ENCODE results near the gene TULP3.
A peak's percentile ranks its signal among the peaks of the same experiment; 100 is the strongest.

Gene TULP3, protein sequence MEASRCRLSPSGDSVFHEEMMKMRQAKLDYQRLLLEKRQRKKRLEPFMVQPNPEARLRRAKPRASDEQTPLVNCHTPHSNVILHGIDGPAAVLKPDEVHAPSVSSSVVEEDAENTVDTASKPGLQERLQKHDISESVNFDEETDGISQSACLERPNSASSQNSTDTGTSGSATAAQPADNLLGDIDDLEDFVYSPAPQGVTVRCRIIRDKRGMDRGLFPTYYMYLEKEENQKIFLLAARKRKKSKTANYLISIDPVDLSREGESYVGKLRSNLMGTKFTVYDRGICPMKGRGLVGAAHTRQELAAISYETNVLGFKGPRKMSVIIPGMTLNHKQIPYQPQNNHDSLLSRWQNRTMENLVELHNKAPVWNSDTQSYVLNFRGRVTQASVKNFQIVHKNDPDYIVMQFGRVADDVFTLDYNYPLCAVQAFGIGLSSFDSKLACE

GRCh38 chr12:2890388-2891239, at the start of gene TULP3:
Gene TULP3 (plus strand): TSS chr12:2890891. CDS start chr12:2890948, 57 bp downstream.
- peak within 1 kb of the TSS; percentile 93 for H3K4me3 Mint-ChIP-seq
- H3K27me3 Mint-ChIP-seq (ENCODE audit: low read depth), result peaks cover 4% of the 10 kb centered on the region
- no peaks in the 10 kb centered on the region for H3K9me3 Mint-ChIP-seq
- peak within 1 kb of the TSS; percentile 95 for H3K27ac Mint-ChIP-seq
- peaks cover 27% of the 10 kb centered on the region for H3K36me3 Mint-ChIP-seq (ENCODE audit: low read depth)
- peaks cover 18% of the 10 kb centered on the region for H3K4me1 Mint-ChIP-seq (ENCODE audit: low read depth)
- DNase-seq (ENCODE audit: low spot score), result peak; percentile 96

- Mint-ChIP-seq H3K9me3 (no peaks in the 10 kb centered on the region), H3K4me3 (no peak overlapping the region), H3K4me1 (ENCODE audit: low read depth) (no peaks in the 10 kb centered on the region), H3K27ac (no peak overlapping the region), H3K27me3 (ENCODE audit: low read depth) (no peaks in the 10 kb centered on the region), H3K36me3 (ENCODE audit: low read depth) (peaks cover 8% of the 10 kb centered on the region)
- no peak for DNase-seq (ENCODE audit: low spot score)
These were observed 49.5 kb upstream of the TULP3 start for GRCh38 chr12:2841056-2841650.

GRCh38 chr12:2842948-2843347, 47.7 kb upstream of the TULP3 start:
- H3K4me3 Mint-ChIP-seq, result no peak overlapping the region
- peaks cover 10% of the 10 kb centered on the region for H3K36me3 Mint-ChIP-seq (ENCODE audit: low read depth)
- H3K27me3 Mint-ChIP-seq (ENCODE audit: low read depth), result no peaks in the 10 kb centered on the region
- no peak overlapping the region for H3K27ac Mint-ChIP-seq
- no peaks in the 10 kb centered on the region for H3K9me3 Mint-ChIP-seq
- DNase-seq (ENCODE audit: low spot score), result no peak
- H3K4me1 Mint-ChIP-seq (ENCODE audit: low read depth), result no peaks in the 10 kb centered on the region

DNA sequence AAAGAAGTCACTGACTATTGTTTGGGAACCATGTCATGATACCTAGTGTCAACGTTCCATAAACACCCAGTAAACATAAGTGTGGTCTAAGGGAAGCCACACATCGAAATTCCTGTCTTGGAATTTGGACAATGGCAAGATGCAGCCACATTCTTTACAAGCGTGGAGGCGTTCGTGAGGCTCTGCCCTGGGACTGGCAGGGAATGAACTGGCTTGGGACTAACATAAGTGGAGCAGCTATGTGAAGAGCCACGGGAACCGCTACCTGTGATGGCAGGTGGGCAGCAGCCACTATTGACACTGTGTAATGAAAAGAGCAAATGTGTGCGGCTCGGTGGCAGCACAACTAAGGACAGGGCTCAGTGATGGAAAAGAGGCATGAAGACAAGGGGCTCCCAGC, 45.9 kb upstream of the TULP3 start:
- Mint-ChIP-seq H3K36me3 (ENCODE audit: low read depth) (peaks cover 2% of the 10 kb centered on the region), H3K4me3 (no peak overlapping the region), H3K9me3 (no peaks in the 10 kb centered on the region), H3K4me1 (ENCODE audit: low read depth) (no peaks in the 10 kb centered on the region), H3K27me3 (ENCODE audit: low read depth) (no peaks in the 10 kb centered on the region), H3K27ac (no peak overlapping the region)
- DNase-seq (ENCODE audit: low spot score), result no peak

DNA sequence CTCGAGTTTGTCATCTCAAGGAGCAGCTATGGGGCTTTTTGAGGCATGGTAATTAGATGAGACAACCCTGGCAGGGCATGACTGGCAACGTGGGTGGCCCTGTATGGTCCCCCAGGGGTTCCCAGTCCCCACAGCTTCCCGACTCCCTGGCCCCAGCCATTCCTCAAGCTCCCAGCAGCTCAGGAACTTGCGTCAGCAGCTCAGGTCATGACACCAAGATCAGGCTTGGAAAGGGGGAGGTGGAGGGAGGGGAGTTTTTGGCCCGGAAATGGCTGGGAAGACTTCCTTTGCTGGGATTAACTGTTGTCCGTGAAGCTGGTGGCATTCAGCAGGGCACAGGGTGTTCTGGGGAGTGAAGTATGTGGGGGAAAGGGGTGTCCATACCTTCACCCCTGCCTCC, 45.4 kb upstream of the TULP3 start:
- H3K9me3 Mint-ChIP-seq, result no peaks in the 10 kb centered on the region
- peaks cover 2% of the 10 kb centered on the region for H3K36me3 Mint-ChIP-seq (ENCODE audit: low read depth)
- H3K4me3 Mint-ChIP-seq, result no peak overlapping the region
- H3K27me3 Mint-ChIP-seq (ENCODE audit: low read depth), result no peaks in the 10 kb centered on the region
- DNase-seq (ENCODE audit: low spot score), result no peak
- H3K4me1 Mint-ChIP-seq (ENCODE audit: low read depth), result no peaks in the 10 kb centered on the region
- H3K27ac Mint-ChIP-seq, result no peak overlapping the region

- Mint-ChIP-seq H3K4me3 (no peak overlapping the region), H3K27ac (no peak overlapping the region), H3K36me3 (ENCODE audit: low read depth) (peaks cover 2% of the 10 kb centered on the region), H3K27me3 (ENCODE audit: low read depth) (no peaks in the 10 kb centered on the region), H3K4me1 (ENCODE audit: low read depth) (no peaks in the 10 kb centered on the region), H3K9me3 (no peaks in the 10 kb centered on the region)
- DNase-seq (ENCODE audit: low spot score), result no peak
These were observed 38.8 kb upstream of the TULP3 start for GRCh38 chr12:2851931-2852330.

DNA sequence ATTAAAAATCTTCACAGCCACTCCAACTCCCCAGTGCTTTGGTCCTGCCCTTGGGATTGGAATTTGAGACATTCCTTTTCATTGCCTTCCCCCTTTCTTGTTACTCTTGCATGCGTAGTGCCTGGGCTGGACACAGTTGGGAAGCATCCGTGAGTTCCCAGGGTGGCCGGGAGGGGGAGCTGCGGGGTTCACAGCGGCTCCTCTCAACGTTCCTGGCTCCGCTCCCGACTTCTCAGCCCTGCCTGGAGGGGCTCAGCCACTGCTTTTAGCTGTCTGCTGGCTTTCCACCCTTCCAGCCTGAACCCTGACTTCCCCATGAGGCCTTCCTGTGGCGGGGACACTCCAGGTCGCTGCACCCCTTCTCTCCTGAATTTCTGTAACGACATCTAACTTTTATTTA, 37.1 kb upstream of the TULP3 start:
- Mint-ChIP-seq H3K36me3 (ENCODE audit: low read depth) (peaks cover 7% of the 10 kb centered on the region), H3K4me3 (no peak overlapping the region), H3K27ac (no peak overlapping the region), H3K9me3 (no peaks in the 10 kb centered on the region), H3K4me1 (ENCODE audit: low read depth) (no peaks in the 10 kb centered on the region), H3K27me3 (ENCODE audit: low read depth) (no peaks in the 10 kb centered on the region)
- DNase-seq (ENCODE audit: low spot score), result peak; percentile 22

- Mint-ChIP-seq H3K4me3 (no peak overlapping the region), H3K4me1 (ENCODE audit: low read depth) (no peaks in the 10 kb centered on the region), H3K27me3 (ENCODE audit: low read depth) (no peaks in the 10 kb centered on the region), H3K36me3 (ENCODE audit: low read depth) (peaks cover 16% of the 10 kb centered on the region), H3K27ac (no peak overlapping the region), H3K9me3 (no peaks in the 10 kb centered on the region)
- DNase-seq (ENCODE audit: low spot score), result no peak
These were observed 35.8 kb upstream of the TULP3 start for GRCh38 chr12:2854669-2855453.

DNA sequence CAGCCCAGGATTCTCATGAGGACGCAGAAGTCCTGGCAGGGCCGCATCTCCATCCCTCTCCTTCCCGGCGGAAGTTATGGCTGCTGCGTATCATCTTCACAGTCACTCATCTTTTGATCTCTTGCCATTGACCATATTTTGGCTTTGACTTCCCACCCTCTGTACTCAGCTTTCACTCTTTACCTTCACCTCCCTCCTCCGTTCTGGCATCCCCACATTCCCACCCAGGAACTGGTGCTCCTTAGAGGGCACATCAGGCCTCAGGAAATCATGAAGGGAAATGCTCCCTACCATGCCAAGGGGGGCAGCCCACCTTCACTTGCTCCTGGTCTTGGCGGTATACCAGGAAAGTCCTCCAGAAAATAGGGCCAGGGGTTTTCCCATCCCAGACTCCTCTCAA, 35.1 kb upstream of the TULP3 start:
- H3K9me3 Mint-ChIP-seq, result no peaks in the 10 kb centered on the region
- no peaks in the 10 kb centered on the region for H3K4me1 Mint-ChIP-seq (ENCODE audit: low read depth)
- no peak overlapping the region for H3K4me3 Mint-ChIP-seq
- peaks cover 22% of the 10 kb centered on the region for H3K36me3 Mint-ChIP-seq (ENCODE audit: low read depth)
- DNase-seq (ENCODE audit: low spot score), result no peak
- no peak overlapping the region for H3K27ac Mint-ChIP-seq
- H3K27me3 Mint-ChIP-seq (ENCODE audit: low read depth), result no peaks in the 10 kb centered on the region

DNA sequence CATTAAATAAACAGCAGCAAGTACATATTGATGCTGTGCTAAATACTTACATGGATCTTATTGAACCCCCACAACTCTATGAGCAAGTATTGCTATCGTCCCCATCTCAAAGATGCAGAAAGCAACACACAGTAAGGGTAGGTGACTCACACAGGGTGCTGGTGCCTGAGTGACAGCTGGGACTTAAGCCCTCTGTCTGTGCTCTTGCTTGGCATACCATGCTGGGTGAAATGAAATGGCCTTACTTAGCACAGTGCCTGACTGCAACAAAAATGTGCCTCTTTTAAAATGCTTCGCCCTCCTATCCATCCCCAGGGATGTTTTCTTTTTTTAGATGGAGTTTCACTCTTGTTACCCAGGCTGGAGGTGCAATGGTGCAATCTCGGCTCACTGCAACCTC, 34.6 kb upstream of the TULP3 start:
- Mint-ChIP-seq H3K27me3 (ENCODE audit: low read depth) (no peaks in the 10 kb centered on the region), H3K4me3 (no peak overlapping the region), H3K9me3 (no peaks in the 10 kb centered on the region), H3K27ac (no peak overlapping the region), H3K4me1 (ENCODE audit: low read depth) (no peaks in the 10 kb centered on the region), H3K36me3 (ENCODE audit: low read depth) (peaks cover 23% of the 10 kb centered on the region)
- no peak for DNase-seq (ENCODE audit: low spot score)

GRCh38 chr12:2857021-2857431, 33.7 kb upstream of the TULP3 start, which contains the start of gene TEX52:
Gene TEX52 (minus strand): TSS chr12:2857039. CDS start chr12:2857026, 13 bp downstream.
- no peak within 1 kb of the TSS for H3K27ac Mint-ChIP-seq
- DNase-seq (ENCODE audit: low spot score), result no peak
- no peaks in the 10 kb centered on the region for H3K9me3 Mint-ChIP-seq
- no peaks in the 10 kb centered on the region for H3K27me3 Mint-ChIP-seq (ENCODE audit: low read depth)
- H3K4me1 Mint-ChIP-seq (ENCODE audit: low read depth), result no peaks in the 10 kb centered on the region
- peaks cover 29% of the 10 kb centered on the region for H3K36me3 Mint-ChIP-seq (ENCODE audit: low read depth)
- no peak within 1 kb of the TSS for H3K4me3 Mint-ChIP-seq

DNA sequence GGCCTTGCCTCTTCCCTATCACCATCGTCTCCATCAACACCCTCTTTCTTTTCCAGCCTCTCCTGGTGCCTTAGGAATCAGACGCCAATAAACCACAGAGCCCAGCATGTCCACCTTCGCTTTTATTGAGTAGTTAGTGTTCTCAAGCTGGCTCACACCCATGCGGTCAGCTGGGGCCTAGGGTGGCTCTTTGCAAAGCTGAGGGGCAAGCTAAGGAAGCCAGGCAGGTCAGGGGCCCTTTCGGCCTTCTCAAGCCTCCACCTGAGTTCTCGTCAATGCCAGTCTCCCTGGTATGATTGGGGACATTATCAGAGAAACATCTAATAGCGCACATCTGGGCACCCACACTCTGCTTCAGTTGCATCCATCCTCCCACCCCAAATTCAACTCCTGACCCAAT, 33.1 kb upstream of the TULP3 start:
- no peak for DNase-seq (ENCODE audit: low spot score)
- Mint-ChIP-seq H3K9me3 (no peaks in the 10 kb centered on the region), H3K36me3 (ENCODE audit: low read depth) (peaks cover 31% of the 10 kb centered on the region), H3K4me1 (ENCODE audit: low read depth) (no peaks in the 10 kb centered on the region), H3K27me3 (ENCODE audit: low read depth) (no peaks in the 10 kb centered on the region), H3K4me3 (no peak overlapping the region), H3K27ac (no peak overlapping the region)

GRCh38 chr12:2858334-2858733, 32.4 kb upstream of the TULP3 start:
- Mint-ChIP-seq H3K4me1 (ENCODE audit: low read depth) (no peaks in the 10 kb centered on the region), H3K4me3 (no peak overlapping the region), H3K27me3 (ENCODE audit: low read depth) (no peaks in the 10 kb centered on the region), H3K36me3 (ENCODE audit: low read depth) (peaks cover 33% of the 10 kb centered on the region), H3K9me3 (no peaks in the 10 kb centered on the region), H3K27ac (no peak overlapping the region)
- DNase-seq (ENCODE audit: low spot score), result no peak

Data from T-helper 2 cell treated with Interferon-gamma antibody and Interleukin-4, amounts not matched to agents 5 μg/mL and 100 μg/mL, for 36 hours (primary cell).